ENCODE measurements around the gene ELOB.
A peak's percentile ranks its signal among the peaks of the same experiment; 100 is the strongest.

ELOB gene

GRCh38 chr16:2752035-2752849 is 24.8 kb downstream of the ELOB start, which contains the start of gene SRRM2:
TSS of gene SRRM2 (plus strand) at chr16:2752638. CDS start at chr16:2756365, 3,727 bp downstream.
- no peak for TF ChIP-seq CTCF (conservative IDR thresholded peaks at IDR 0.05)
- peak within 1 kb of the TSS; percentile 96 for H3K27ac ChIP-seq

GRCh38 chr16:2751577-2752034 is 25.5 kb downstream of the ELOB start:
- peak overlapping the region; percentile 96 for H3K27ac ChIP-seq

GRCh38 chr16:2749936-2750335 is 27.1 kb downstream of the ELOB start:
- H3K27ac ChIP-seq = no peak overlapping the region
- no peak for TF ChIP-seq CTCF (conservative IDR thresholded peaks at IDR 0.05)

More at GRCh38 chr16:2751577-2752034, 25.5 kb downstream of the ELOB start:
- TF ChIP-seq CTCF (conservative IDR thresholded peaks at IDR 0.05) = no peak

GRCh38 chr16:2749476-2749875 is 27.6 kb downstream of the ELOB start:
- H3K27ac ChIP-seq = no peak overlapping the region
- no peak for TF ChIP-seq CTCF (conservative IDR thresholded peaks at IDR 0.05)

- H3K27ac ChIP-seq = no peak overlapping the region
- no peak for TF ChIP-seq CTCF (conservative IDR thresholded peaks at IDR 0.05)
Measured at GRCh38 chr16:2748757-2749455, 28.2 kb downstream of the ELOB start.

GRCh38 chr16:2745961-2746360 is 31.1 kb downstream of the ELOB start:
- no peak overlapping the region for H3K27ac ChIP-seq
- no peak for TF ChIP-seq CTCF (conservative IDR thresholded peaks at IDR 0.05)

GRCh38 chr16:2745116-2745890 is 31.8 kb downstream of the ELOB start:
- no peak overlapping the region for H3K27ac ChIP-seq
- no peak for TF ChIP-seq CTCF (conservative IDR thresholded peaks at IDR 0.05)

All from VCaP (cell line).